SK-N-SH treated with all-trans-retinoic acid at 6 μM for 48 hours (cell line): ENCODE results near the gene HSD3B1.

Source experiments
- ATAC-seq: fragments of 200-7000 bp; cut with Tn5 transposase; 3 replicates; pipeline ENCODE4 v1.9.1; 2020; ENCODE audit warnings: mild to moderate bottlenecking, moderate library complexity
- ARNTL ChIP-seq: fragments of 450-650 bp; formaldehyde crosslinking; IDR thresholded peaks from 2 replicates; pipeline ENCODE4 v1.5.0; 2020; ENCODE audit warnings: low read depth, mild to moderate bottlenecking, moderate library complexity, borderline replicate concordance
- BACH2 ChIP-seq: fragments of 250-450 bp; sonication (Bioruptor Pico); IDR thresholded peaks from 2 replicates; pipeline ENCODE4 v1.9.0; 2021; ENCODE audit warnings: mild to moderate bottlenecking, borderline replicate concordance
- CREB5 ChIP-seq: fragments of 250-450 bp; sonication (Bioruptor Pico); IDR thresholded peaks from 2 replicates; pipeline ENCODE4 v1.5.1; 2020; ENCODE audit warnings: low read depth, mild to moderate bottlenecking, moderate library complexity
- CSDC2 ChIP-seq: fragments of 250-450 bp; sonication (Bioruptor Pico); IDR thresholded peaks from 2 replicates; pipeline ENCODE4 v1.5.0; 2020; ENCODE audit warnings: mild to moderate bottlenecking, moderate library complexity
- GLIS3 ChIP-seq: fragments of 250-450 bp; sonication (Bioruptor Pico); IDR thresholded peaks from 2 replicates; pipeline ENCODE4 v1.5.0; 2020; ENCODE audit warnings: mild to moderate bottlenecking, moderate library complexity
- ISL1 ChIP-seq: fragments of 250-450 bp; sonication (Bioruptor Pico); IDR thresholded peaks from 2 replicates; pipeline ENCODE4 v2.1.2; 2022; ENCODE audit warnings: mild to moderate bottlenecking, moderate library complexity
- OSR1 ChIP-seq: fragments of 250-450 bp; sonication (Bioruptor Pico); IDR thresholded peaks from 2 replicates; pipeline ENCODE4 v1.8.0; 2022; ENCODE audit warnings: moderate library complexity, mild to moderate bottlenecking, inconsistent platforms
- PATZ1 ChIP-seq: fragments of 250-450 bp; sonication (Bioruptor Pico); IDR thresholded peaks from 2 replicates; pipeline ENCODE4 v1.8.0; 2020; ENCODE audit warnings: mild to moderate bottlenecking, moderate library complexity, borderline replicate concordance
- PPARA ChIP-seq: fragments of 250-450 bp; sonication (Bioruptor Pico); IDR thresholded peaks from 2 replicates; pipeline ENCODE4 v1.5.0; 2020; ENCODE audit warnings: mild to moderate bottlenecking, borderline replicate concordance
- RARB ChIP-seq: fragments of 250-450 bp; sonication (Bioruptor Pico); IDR thresholded peaks from 2 replicates; pipeline ENCODE4 v1.8.0; 2021; ENCODE audit warnings: mild to moderate bottlenecking, moderate library complexity
- SNAI2 ChIP-seq: fragments of 250-450 bp; sonication (Bioruptor Pico); IDR thresholded peaks from 2 replicates; pipeline ENCODE4 v1.5.0; 2020; ENCODE audit warnings: mild to moderate bottlenecking, moderate library complexity
- TCF4 ChIP-seq: fragments of 250-450 bp; sonication (Bioruptor Pico); IDR thresholded peaks from 2 replicates; pipeline ENCODE4 v1.8.0; 2021; ENCODE audit warnings: mild to moderate bottlenecking, moderate library complexity, borderline replicate concordance
- TOX ChIP-seq: fragments of 250-450 bp; sonication (Bioruptor Pico); IDR thresholded peaks from 2 replicates; pipeline ENCODE4 v1.8.0; 2021; ENCODE audit warnings: mild to moderate bottlenecking, moderate library complexity, borderline replicate concordance
- TSHZ2 ChIP-seq: fragments of 250-450 bp; sonication (Bioruptor Pico); IDR thresholded peaks from 2 replicates; pipeline ENCODE4 v1.5.0; 2020; ENCODE audit warnings: mild to moderate bottlenecking, moderate library complexity
- ZC3H10 ChIP-seq: fragments of 250-450 bp; sonication (Bioruptor Pico); IDR thresholded peaks from 2 replicates; pipeline ENCODE4 v1.5.1; 2021; ENCODE audit warnings: mild to moderate bottlenecking, moderate library complexity
- ZFP3 ChIP-seq: fragments of 250-450 bp; sonication (Bioruptor Pico); IDR thresholded peaks from 2 replicates; pipeline ENCODE4 v1.5.0; 2020; ENCODE audit warnings: mild to moderate bottlenecking, moderate library complexity
- ZFP30 ChIP-seq: fragments of 450-650 bp; formaldehyde crosslinking; IDR thresholded peaks from 2 replicates; pipeline ENCODE4 v1.5.0; 2022; ENCODE audit warnings: mild to moderate bottlenecking, moderate library complexity
- ZNF565 ChIP-seq: fragments of 450-650 bp; formaldehyde crosslinking; conservative IDR thresholded peaks from 2 replicates; pipeline ENCODE4 v1.5.0; 2020; ENCODE audit warnings: low read depth, mild to moderate bottlenecking, moderate library complexity
- ZNF70 ChIP-seq: fragments of 450-650 bp; formaldehyde crosslinking; IDR thresholded peaks from 2 replicates; pipeline ENCODE4 v1.5.0; 2020; ENCODE audit warnings: mild to moderate bottlenecking, moderate library complexity
- ZNF8 ChIP-seq: fragments of 450-650 bp; formaldehyde crosslinking; IDR thresholded peaks from 2 replicates; pipeline ENCODE4 v1.5.0; 2020; ENCODE audit warnings: mild to moderate bottlenecking, moderate library complexity

Gene HSD3B1

GRCh38 chr1:119492763-119493162 lies 14.2 kb upstream of the HSD3B1 start:
- no peak for ATAC-seq
- TF ChIP-seq ZNF70 (no peak), PPARA (CRISPR knock-in tag) (no peak), GLIS3 (CRISPR knock-in tag) (no peak), TCF4 (CRISPR knock-in tag) (no peak), TSHZ2 (CRISPR knock-in tag) (no peak), SNAI2 (CRISPR knock-in tag) (no peak), ZFP3 (no peak), TOX (no peak), OSR1 (CRISPR knock-in tag) (no peak)

- no peak for ATAC-seq
These were observed 2.2 kb upstream of the HSD3B1 start for GRCh38 chr1:119504831-119505230.

GRCh38 chr1:119510046-119510445 lies 3.0 kb downstream of the HSD3B1 start:
- no peak for ATAC-seq
- no peak for TF ChIP-seq ZNF8 (CRISPR knock-in tag)
- no peak for TF ChIP-seq BACH2 (CRISPR knock-in tag)
- no peak for TF ChIP-seq TSHZ2 (CRISPR knock-in tag)
- no peak for TF ChIP-seq ISL1 (CRISPR knock-in tag)
- TF ChIP-seq CREB5: no peak
- no peak for TF ChIP-seq TOX
- no peak for TF ChIP-seq GLIS3 (CRISPR knock-in tag)
- no peak for TF ChIP-seq ZNF565 (CRISPR knock-in tag)
- TF ChIP-seq ZFP3: no peak

More at GRCh38 chr1:119504831-119505230, 2.2 kb upstream of the HSD3B1 start:
- TF ChIP-seq TSHZ2 (CRISPR knock-in tag) (no peak), PATZ1 (CRISPR knock-in tag) (no peak), GLIS3 (CRISPR knock-in tag) (no peak)

- TF ChIP-seq ARNTL (CRISPR knock-in tag) (no peak), ZNF565 (CRISPR knock-in tag) (no peak), ZFP3 (no peak), CSDC2 (CRISPR knock-in tag) (no peak), ZFP30 (CRISPR knock-in tag) (no peak), PPARA (CRISPR knock-in tag) (no peak), OSR1 (CRISPR knock-in tag) (no peak), ZNF8 (CRISPR knock-in tag) (no peak), TCF4 (CRISPR knock-in tag) (no peak), RARB (CRISPR knock-in tag) (no peak), ZNF70 (no peak), TSHZ2 (CRISPR knock-in tag) (no peak), ZC3H10 (CRISPR knock-in tag) (no peak)
- ATAC-seq: no peak
These were observed 8.2 kb downstream of the HSD3B1 start for GRCh38 chr1:119515221-119515620.
